PC-3 (cell line): ENCODE results near the gene NAP1L1. TPM values are rescaled to one million over a fixed set of nuclear protein-coding genes. Genes with fewer than 3 reads are reported as not detected.

Experiments used
- ATAC-seq: fragments of 200-7000 bp; cut with Tn5 transposase; 2 replicates; pipeline ENCODE4 v1.9.1; 2020; ENCODE audit warnings: mild to moderate bottlenecking, moderate library complexity
- BruUV-seq: library from RNA; stranded (reverse); fragments of 400-500 nt; replicated peaks from 2 replicates; lab custom pipeline; 2021; lab: Mats Ljungman, UMichigan
- CTCF ChIA-PET: fragments of 300-600 bp; sonication (Branson Sonifier 250); formaldehyde crosslinking; loops from one replicate; lab custom pipeline; 2022; ENCODE audit warnings: antibody characterized with exemption; lab: Charles Lee
- POLR2A ChIA-PET: fragments of 300-600 bp; sonication (Branson Sonifier 250); formaldehyde crosslinking; loops from one replicate; lab custom pipeline; 2022; ENCODE audit warnings: antibody characterized with exemption; ENCODE audit not compliant: unreplicated experiment; lab: Charles Lee
- DNase-seq: peaks from one replicate; pipeline ENCODE4 v3.0.0-alpha.2; 2015
- H2AFZ ChIP-seq: fragments of 300-600 bp; sonication (generic); 2 replicates; pipeline ENCODE4 v1.6.0; 2016; ENCODE audit warnings: antibody characterized with exemption, low read length
- H3F3A ChIP-seq: fragments of 300-600 bp; sonication (generic); one replicate; pipeline ENCODE4 v1.6.0; 2017; ENCODE audit warnings: antibody characterized with exemption, low read length, control low read depth, mild to moderate bottlenecking; ENCODE audit not compliant: unreplicated experiment
- H3K27ac ChIP-seq: fragments of 300-600 bp; sonication (generic); 2 replicates; pipeline ENCODE4 v1.5.1; 2016; ENCODE audit warnings: mild to moderate bottlenecking, low read length
- H3K27me3 ChIP-seq: fragments of 300-600 bp; sonication (generic); 2 replicates; pipeline ENCODE4 v1.6.1; 2016; ENCODE audit warnings: low read length, mixed read lengths
- H3K36me3 ChIP-seq: fragments of 300-600 bp; sonication (generic); 2 replicates; pipeline ENCODE4 v1.6.1; 2016; ENCODE audit warnings: low read depth, mixed run types, low read length, mixed read lengths
- H3K4me1 ChIP-seq: fragments of 300-600 bp; sonication (generic); 2 replicates; pipeline ENCODE4 v1.5.1; 2016; ENCODE audit warnings: low read length; ENCODE audit not compliant: insufficient read depth
- H3K4me2 ChIP-seq: fragments of 300-600 bp; sonication (generic); 2 replicates; pipeline ENCODE4 v1.6.0; 2016; ENCODE audit warnings: low read length
- H3K4me3 ChIP-seq: fragments of 300-600 bp; sonication (generic); 2 replicates; pipeline ENCODE4 v1.5.1; 2016; ENCODE audit warnings: mild to moderate bottlenecking, low read length, mixed read lengths
- H3K79me2 ChIP-seq: fragments of 300-600 bp; sonication (generic); 2 replicates; pipeline ENCODE4 v1.6.1; 2017; ENCODE audit warnings: low read length, mixed read lengths
- H3K9ac ChIP-seq: fragments of 300-600 bp; sonication (generic); 2 replicates; pipeline ENCODE4 v1.6.0; 2016; ENCODE audit warnings: mild to moderate bottlenecking, low read length
- H3K9me2 ChIP-seq: fragments of 300-600 bp; sonication (generic); replicated peaks from 2 replicates; pipeline ENCODE4 v1.6.1; 2016; ENCODE audit warnings: mixed run types, low read length, mixed read lengths
- H3K9me3 ChIP-seq: fragments of 300-600 bp; sonication (generic); 2 replicates; pipeline ENCODE4 v1.6.1; 2016; ENCODE audit warnings: low read length, mixed read lengths
- H4K20me1 ChIP-seq: fragments of 300-600 bp; sonication (generic); 2 replicates; pipeline ENCODE4 v1.6.1; 2016; ENCODE audit warnings: low read length, mixed read lengths
- CTCF ChIP-seq: fragments of 300-600 bp; sonication (generic); conservative IDR thresholded peaks from 2 replicates; pipeline ENCODE4 v1.5.1; 2017; ENCODE audit warnings: antibody characterized with exemption, low read depth, mild to moderate bottlenecking, low read length
- EZH2 ChIP-seq: fragments of 300-600 bp; sonication (generic); IDR thresholded peaks from one replicate; pipeline ENCODE4 v1.6.1; 2017; ENCODE audit warnings: antibody characterized with exemption, mild to moderate bottlenecking, low read length; ENCODE audit not compliant: unreplicated experiment
- EZH2phosphoT487 ChIP-seq: fragments of 300-600 bp; sonication (generic); IDR thresholded peaks from 2 replicates; pipeline ENCODE4 v1.6.1; 2018; ENCODE audit warnings: mild to moderate bottlenecking, antibody characterized with exemption, low read length, borderline replicate concordance
- intact Hi-C: fragments of 100-400 bp; cut with micrococcal nuclease; formaldehyde crosslinking; loops from 2 replicates; pipeline ENCODE4 v1.9.0; 2023
- total RNA-seq: library from RNA; depleted of rRNA; stranded (reverse); fragments of >200 nt; gene quantifications from 2 replicates; pipeline ENCODE4 v1.2.3, GENCODE V29; 2014

The NAP1L1 gene
- total RNA-seq, 1 experiment from 2014 or later: 200 TPM

- no peak overlapping the region for H3K4me3 ChIP-seq
- H3F3A ChIP-seq: no peaks in the 10 kb centered on the region
- CTCF ChIA-PET: no interaction called here
- no TSS peak for BruUV-seq
- H3K36me3 ChIP-seq: no peaks in the 10 kb centered on the region
- no peak overlapping the region for H3K4me2 ChIP-seq
- ATAC-seq (no peak), DNase-seq (no peak)
- H3K9ac ChIP-seq: no peak overlapping the region
- H4K20me1 ChIP-seq: no peaks in the 10 kb centered on the region
- H3K9me2 ChIP-seq: no peaks in the 10 kb centered on the region
- H3K27ac ChIP-seq: no peak overlapping the region
- H3K9me3 ChIP-seq: no peaks in the 10 kb centered on the region
- H3K79me2 ChIP-seq: no peaks in the 10 kb centered on the region
- intact Hi-C loops: no loop called here
- peaks cover 30% of the 10 kb centered on the region for H3K4me1 ChIP-seq
- POLR2A ChIA-PET: no interaction called here
- H2AFZ ChIP-seq: no peak overlapping the region
- no peaks in the 10 kb centered on the region for H3K27me3 ChIP-seq
- TF ChIP-seq CTCF (no peak), EZH2phosphoT487 (no peak)
These were observed 70.5 kb downstream of the NAP1L1 start for GRCh38 chr12:76014007-76014406.

GRCh38 chr12:76013603-76014002, 70.9 kb downstream of the NAP1L1 start:
- Histone ChIP-seq H3K9ac (no peak overlapping the region), H3F3A (no peaks in the 10 kb centered on the region), H3K4me3 (no peak overlapping the region), H3K79me2 (no peaks in the 10 kb centered on the region), H2AFZ (no peak overlapping the region), H3K36me3 (no peaks in the 10 kb centered on the region), H3K9me3 (no peaks in the 10 kb centered on the region), H4K20me1 (no peaks in the 10 kb centered on the region), H3K4me2 (no peak overlapping the region), H3K9me2 (no peaks in the 10 kb centered on the region), H3K4me1 (peaks cover 26% of the 10 kb centered on the region), H3K27me3 (no peaks in the 10 kb centered on the region), H3K27ac (no peak overlapping the region)
- ChIA-PET CTCF (no interaction called here), POLR2A (no interaction called here)
- BruUV-seq: no TSS peak
- ATAC-seq (no peak), DNase-seq (no peak)
- intact Hi-C loops: no loop called here
- TF ChIP-seq EZH2 (no peak), CTCF (no peak), EZH2phosphoT487 (no peak)

GRCh38 chr12:76012644-76013043, 71.8 kb downstream of the NAP1L1 start:
- H3K4me1 ChIP-seq: peaks cover 19% of the 10 kb centered on the region
- POLR2A ChIA-PET: interaction anchor here (0.6 kb wide), 1 partner anchor 12 kb away, joined by 4 read pairs; no protein-coding TSS in a partner anchor
- CTCF ChIA-PET: no interaction called here

More at GRCh38 chr12:76012644-76013043, 71.8 kb downstream of the NAP1L1 start:
- no peaks in the 10 kb centered on the region for H3K9me3 ChIP-seq
- ATAC-seq: no peak
- no peaks in the 10 kb centered on the region for H3K36me3 ChIP-seq
- H3K27me3 ChIP-seq: no peaks in the 10 kb centered on the region
- no peak overlapping the region for H3K4me3 ChIP-seq
- no peak overlapping the region for H3K4me2 ChIP-seq
- no peaks in the 10 kb centered on the region for H3K79me2 ChIP-seq
- TF ChIP-seq EZH2: no peak
- no peak for TF ChIP-seq CTCF
- TF ChIP-seq EZH2phosphoT487: no peak
- no peaks in the 10 kb centered on the region for H3K9me2 ChIP-seq
- no peak overlapping the region for H3K9ac ChIP-seq
- H3F3A ChIP-seq: no peaks in the 10 kb centered on the region
- H4K20me1 ChIP-seq: no peaks in the 10 kb centered on the region
- intact Hi-C loops: no loop called here
- H3K27ac ChIP-seq: no peak overlapping the region
- no peak overlapping the region for H2AFZ ChIP-seq
- no TSS peak for BruUV-seq
- DNase-seq: no peak
